HL-60 (cell line): ENCODE results near the gene PCSK4.

Experiments
- CTCF ChIP-seq: IDR thresholded peaks from one replicate; pipeline ENCODE4 v1.5.1; 2011; ENCODE audit warnings: low read length, control low read depth, inconsistent platforms; ENCODE audit not compliant: insufficient read depth
- POLR2AphosphoS5 ChIP-seq: IDR thresholded peaks from 2 replicates; pipeline ENCODE4 v1.6.1; 2012; ENCODE audit warnings: low read depth
- REST ChIP-seq: IDR thresholded peaks from 2 replicates; pipeline ENCODE4 v1.6.1; 2012; ENCODE audit warnings: low read depth; ENCODE audit not compliant: insufficient replicate concordance

- TF ChIP-seq CTCF: no peak
- TF ChIP-seq REST: no peak
- TF ChIP-seq POLR2AphosphoS5: no peak
These were observed 20.2 kb downstream of the PCSK4 start for GRCh38 chr19:1470055-1470304.
